Mammary epithelial cell (primary cell): ENCODE results near the gene TMC3.

Experiments used
- CTCF ChIP-seq, 2 donors: IDR thresholded peaks in 1 of 2; conservative IDR thresholded peaks in 1 of 2; 2 replicates each; pipeline ENCODE4 v1.5.1; 2011 to 2012; ENCODE audit warnings: inconsistent platforms in 2 of 2, low read length in 2 of 2, mild to moderate bottlenecking in 2 of 2, control low read depth in 1 of 2, low read depth in 1 of 2; ENCODE audit not compliant: insufficient read depth in 1 of 2; ENCODE audit errors: extremely low read depth in 1 of 2
- EZH2 ChIP-seq: IDR thresholded peaks from 2 replicates; pipeline ENCODE4 v1.6.1; 2012; ENCODE audit warnings: low read length, inconsistent platforms, borderline replicate concordance

- TF ChIP-seq EZH2 (no peak), CTCF (conservative IDR thresholded peaks at IDR 0.05 in 1 of 2, IDR thresholded peaks at IDR 0.05 in 1 of 2; ENCODE audit: extremely low read depth in 1 of 2, insufficient read depth in 1 of 2, low read depth in 1 of 2, low read length in 2 of 2) (no peak)
Measured at GRCh38 chr15:81418444-81418843, 44.4 kb upstream of the TMC3 start.
